Retinal pigment epithelial cell (primary cell): ENCODE measurements around the gene CCDC80.

ENCODE experiments used
- DNase-seq: peaks from one replicate; pipeline ENCODE4 v3.0.0-alpha.2; 2010; ENCODE audit warnings: low read depth
- H3K4me3 ChIP-seq: 2 replicates; pipeline ENCODE4 v1.5.1; 2011; ENCODE audit warnings: mild to moderate bottlenecking, low read length, control low read depth, moderate library complexity
- CTCF ChIP-seq: conservative IDR thresholded peaks from 2 replicates; pipeline ENCODE4 v1.5.1; 2011; ENCODE audit warnings: low read depth, low read length, control low read depth, inconsistent platforms

CCDC80 gene

GRCh38 chr3:112550859-112551258 lies 90.1 kb downstream of the CCDC80 start:
- TF ChIP-seq CTCF, result no peak
- DNase-seq, result no peak
- no peak overlapping the region for H3K4me3 ChIP-seq
